Inferior parietal cortex (tissue), 1 donor: ENCODE measurements around the gene WHRN.
A peak's percentile ranks its signal among the peaks of the same experiment; 100 is the strongest.

Source experiments
- DNase-seq: peaks from one replicate; pipeline ENCODE4 v3.0.0-alpha.2; 2016; ENCODE audit errors: extremely low spot score

The WHRN gene

GRCh38 chr9:114505187-114506081, at the start of gene WHRN:
Gene WHRN (minus strand): TSS chr9:114505473. CDS start chr9:114504801, 672 bp downstream.
- DNase-seq = peak; percentile 78

DNA sequence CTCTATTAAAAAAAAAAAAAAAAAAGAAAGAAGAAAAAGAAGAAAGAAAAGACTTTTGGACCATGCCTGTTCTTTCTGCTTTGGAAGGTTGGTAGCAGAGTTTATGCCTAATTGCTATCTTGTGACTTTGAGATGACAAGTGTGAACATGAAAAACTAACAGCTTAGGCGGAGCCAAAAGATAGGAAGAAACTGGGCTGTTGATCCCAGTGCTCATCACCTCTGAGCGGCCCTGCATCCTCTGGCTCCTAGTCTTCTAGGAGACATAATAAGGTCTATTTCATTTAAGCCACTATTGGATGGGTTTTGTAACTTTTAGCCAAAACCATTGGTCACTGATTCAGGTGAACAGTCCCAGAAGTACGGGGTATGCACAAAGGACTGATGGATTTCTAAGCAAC, 47.9 kb upstream of the WHRN start:
- no peak for DNase-seq

- no peak for DNase-seq
Observed at GRCh38 chr9:114552706-114553105, 47.4 kb upstream of the WHRN start.

DNA sequence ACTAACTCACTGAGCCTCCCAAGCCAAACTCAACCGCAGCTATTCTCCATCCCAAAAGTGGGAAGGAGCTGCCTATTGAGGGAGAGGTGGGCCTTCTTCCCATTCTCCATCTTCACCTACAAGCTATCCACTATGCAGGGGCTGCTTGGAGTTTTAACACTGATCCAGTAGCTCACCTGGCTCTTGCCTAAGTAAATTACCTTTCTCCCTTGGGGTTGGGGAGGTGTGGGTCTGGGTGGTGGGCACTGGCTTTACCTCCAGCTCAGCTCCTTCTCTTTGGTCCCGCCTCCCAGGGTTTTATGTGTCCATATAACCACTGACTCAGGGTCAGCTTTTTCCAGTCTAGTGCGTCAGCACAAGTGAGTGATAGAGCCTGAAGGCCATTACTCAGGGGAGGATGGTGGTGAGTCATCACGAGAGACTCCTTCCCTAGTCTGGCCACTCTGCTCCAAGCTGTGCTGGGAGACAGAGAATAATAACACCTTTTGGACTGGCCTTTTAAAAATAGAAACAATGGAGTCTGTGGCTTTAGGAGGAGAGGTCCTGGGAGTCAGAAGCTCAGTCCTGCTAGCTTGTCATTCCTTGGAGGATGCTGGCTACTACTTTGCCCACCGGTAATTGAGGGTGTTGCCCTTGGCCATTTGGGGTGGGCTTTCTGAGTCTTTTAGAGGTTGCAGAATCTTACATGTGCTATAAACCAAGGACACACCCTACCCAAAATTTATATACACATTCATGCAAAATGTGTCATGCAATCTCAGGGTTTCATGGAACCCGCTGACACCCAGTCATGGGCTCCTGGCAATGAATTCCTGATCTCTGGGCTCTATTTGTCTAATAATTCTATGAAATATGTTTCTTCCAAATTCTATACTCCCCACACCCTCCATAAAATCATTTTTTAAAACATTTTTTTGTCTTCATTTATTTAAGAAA, 46.7 kb upstream of the WHRN start:
- peak; percentile 17 for DNase-seq

GRCh38 chr9:114549697-114550330, 44.5 kb upstream of the WHRN start:
- DNase-seq = no peak

DNA sequence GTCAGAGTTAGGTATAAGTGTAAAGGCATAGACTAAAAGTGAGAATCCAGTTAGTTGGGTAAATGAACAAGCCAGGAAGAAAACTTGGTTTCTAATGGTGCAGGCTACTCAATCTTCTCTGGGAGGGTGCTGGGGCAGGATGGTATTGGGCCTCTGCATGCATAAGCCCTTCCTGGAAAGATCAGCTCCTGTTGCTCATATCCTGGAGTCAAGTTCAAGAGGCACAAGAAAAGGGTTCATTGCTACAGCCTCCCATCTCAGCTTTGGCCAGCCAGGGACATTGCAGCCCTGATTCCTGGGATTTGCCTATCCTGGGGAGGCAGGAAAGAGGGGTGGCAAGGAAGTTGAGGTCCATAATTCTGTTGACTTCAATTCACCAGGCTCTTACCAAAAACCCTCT, 41.6 kb upstream of the WHRN start:
- no peak for DNase-seq

DNA sequence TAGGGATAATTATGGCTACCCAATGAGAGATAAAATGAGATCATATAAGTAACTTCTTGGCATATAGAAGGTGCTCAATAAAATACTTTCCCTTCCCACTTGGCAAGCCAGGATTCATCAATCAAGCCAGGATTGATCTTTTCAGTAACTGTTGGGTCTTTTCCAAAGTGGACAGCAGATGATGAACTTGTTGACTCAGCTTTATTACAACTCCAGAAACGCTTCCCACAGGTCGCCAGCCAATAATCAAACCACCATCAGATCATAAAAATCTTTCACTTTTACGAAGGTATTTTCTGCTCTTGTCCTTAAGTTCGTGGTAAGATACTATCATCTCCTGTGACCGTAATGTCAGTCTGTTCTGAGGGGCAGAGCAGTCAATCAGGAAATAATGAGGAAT, 39.8 kb upstream of the WHRN start:
- no peak for DNase-seq

- no peak for DNase-seq
Observed at GRCh38 chr9:114539701-114540380, 34.6 kb upstream of the WHRN start.

DNA sequence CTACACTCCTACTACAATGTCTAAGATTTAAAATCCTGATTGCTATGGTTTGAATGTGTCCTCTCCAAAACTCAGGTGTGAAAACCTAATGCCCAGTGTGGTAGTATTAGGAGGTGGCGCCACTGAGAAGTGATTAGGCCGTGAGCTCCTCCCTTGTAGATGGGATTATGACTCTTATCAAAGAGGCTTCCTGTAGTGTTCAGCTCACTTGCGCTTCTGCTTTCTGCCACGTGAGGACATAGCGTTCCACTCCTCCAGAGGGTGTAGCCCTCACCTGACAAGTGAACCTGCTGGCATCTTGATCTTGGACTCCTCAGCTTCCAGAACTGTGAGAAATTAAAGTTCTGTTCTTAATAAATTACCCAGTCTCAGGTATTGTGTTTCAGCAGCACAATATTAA, 33.0 kb upstream of the WHRN start:
- no peak for DNase-seq

- DNase-seq = no peak
Observed at GRCh38 chr9:114532561-114533237, 27.4 kb upstream of the WHRN start.

- no peak for DNase-seq
Observed at GRCh38 chr9:114529285-114529684, 24.0 kb upstream of the WHRN start.

DNA sequence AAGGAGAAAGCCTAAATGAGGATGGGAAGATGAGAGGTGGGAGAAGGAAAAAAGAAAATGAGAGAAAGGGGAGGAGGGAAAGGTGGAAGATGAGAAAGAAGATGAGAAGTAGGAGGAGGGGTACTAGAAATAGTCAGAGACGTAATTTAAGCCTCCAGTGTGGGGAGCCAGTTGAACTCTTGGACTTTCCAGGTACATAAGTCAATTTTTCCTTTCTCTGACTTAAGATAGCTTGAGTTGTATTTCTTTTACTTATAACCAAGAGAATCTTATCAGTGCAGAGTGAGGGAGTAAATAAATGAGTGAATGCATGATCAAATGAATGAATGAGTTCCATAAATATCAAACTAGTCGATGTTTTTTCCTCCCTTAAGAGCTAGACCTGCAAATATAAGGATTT, 21.5 kb upstream of the WHRN start:
- no peak for DNase-seq

- DNase-seq = no peak
Observed at GRCh38 chr9:114525513-114525912, 20.2 kb upstream of the WHRN start.

DNA sequence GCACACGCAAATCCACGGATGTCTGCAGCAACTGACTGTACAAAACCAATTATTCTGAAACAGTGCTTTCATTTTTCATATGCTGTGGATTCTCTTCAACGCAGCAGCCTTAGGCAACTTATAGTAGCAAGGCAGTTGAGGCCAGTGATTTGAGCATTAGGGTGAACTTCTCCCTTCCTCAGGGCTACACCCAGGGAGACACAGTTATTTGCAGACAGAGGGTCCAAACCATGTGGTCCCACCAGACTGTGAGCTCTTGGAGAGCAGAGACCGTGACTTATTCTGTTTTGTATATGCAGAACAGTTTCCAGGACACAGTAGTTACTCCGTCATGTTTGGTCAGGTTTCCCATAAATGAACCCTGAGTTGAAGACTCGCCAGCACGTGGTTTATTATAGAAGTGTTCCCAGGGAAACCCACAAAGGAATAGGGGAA, 19.0 kb upstream of the WHRN start:
- no peak for DNase-seq

- no peak for DNase-seq
Observed at GRCh38 chr9:114522847-114523246, 17.6 kb upstream of the WHRN start.

DNA sequence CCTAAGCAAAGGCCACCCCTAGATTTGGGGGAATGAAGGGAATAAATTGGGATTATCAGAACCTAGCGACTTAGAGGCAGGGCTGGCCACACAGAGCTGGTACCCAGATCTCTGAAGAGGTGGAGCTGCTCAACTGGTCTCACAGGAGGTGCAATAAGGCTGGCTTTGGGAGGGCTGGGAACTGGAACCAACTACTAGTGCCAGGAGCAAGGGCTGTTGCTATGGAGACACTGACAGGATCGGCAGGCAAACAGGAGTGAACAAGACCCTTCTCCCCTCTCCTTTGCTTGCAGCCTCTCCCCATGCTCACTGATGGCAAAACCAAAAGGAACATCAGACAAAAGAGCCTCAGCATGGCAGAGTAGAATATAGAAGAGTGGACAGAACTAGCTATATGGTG, 17.0 kb upstream of the WHRN start:
- DNase-seq = no peak

GRCh38 chr9:114521846-114522245, 16.6 kb upstream of the WHRN start:
- DNase-seq = no peak

GRCh38 chr9:114518599-114519022, 13.3 kb upstream of the WHRN start:
- DNase-seq = no peak

GRCh38 chr9:114518120-114518519, 12.8 kb upstream of the WHRN start:
- DNase-seq = no peak

GRCh38 chr9:114516913-114517312, 11.6 kb upstream of the WHRN start:
- no peak for DNase-seq

DNA sequence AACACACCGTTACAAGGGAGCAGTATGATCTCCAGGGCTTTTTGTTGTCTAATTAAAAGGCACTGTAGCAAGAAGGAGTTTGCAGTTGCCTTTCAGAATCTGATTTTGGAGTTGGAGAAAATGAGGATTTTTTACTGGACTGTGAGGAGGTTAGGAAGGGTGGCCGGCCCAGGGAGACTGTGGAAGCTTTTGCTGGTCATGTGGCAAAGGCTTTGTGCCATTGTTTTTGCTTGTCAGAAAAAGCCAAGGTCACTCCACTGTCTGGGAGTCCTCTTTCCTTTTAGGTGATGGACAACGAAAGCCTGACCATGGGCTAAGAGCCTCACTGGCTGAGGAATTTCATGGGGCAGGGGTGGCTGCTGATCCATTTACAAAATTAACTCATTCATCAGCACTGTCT, 10.3 kb upstream of the WHRN start:
- no peak for DNase-seq
